Activated naive CD8-positive, alpha-beta T cell treated with anti-CD3 and anti-CD28 coated beads for 36 hours (primary cell): ENCODE results near the gene SYNE1. TPM values are rescaled to one million over a fixed set of nuclear protein-coding genes. Genes with fewer than 3 reads are reported as not detected.

Source experiments
- DNase-seq: peaks from one replicate; pipeline ENCODE4 v3.0.0; 2021
- H3K27ac Mint-ChIP-seq: one replicate; pipeline ENCODE4 v1.8.0; 2022; ENCODE audit warnings: mild to moderate bottlenecking, moderate library complexity, mixed read lengths
- H3K27me3 Mint-ChIP-seq: one replicate; pipeline ENCODE4 v1.8.0; 2022; ENCODE audit warnings: mild to moderate bottlenecking, mixed read lengths
- H3K36me3 Mint-ChIP-seq: one replicate; pipeline ENCODE4 v1.8.0; 2021; ENCODE audit warnings: mild to moderate bottlenecking, mixed read lengths
- H3K4me1 Mint-ChIP-seq: one replicate; pipeline ENCODE4 v1.8.0; 2021; ENCODE audit warnings: mixed read lengths
- H3K4me3 Mint-ChIP-seq: one replicate; pipeline ENCODE4 v1.8.0; 2022; ENCODE audit warnings: mild to moderate bottlenecking, moderate library complexity, mixed read lengths
- H3K9me3 Mint-ChIP-seq: one replicate; pipeline ENCODE4 v1.8.0; 2022; ENCODE audit warnings: mixed read lengths
- total RNA-seq, 2 experiments: library from RNA; stranded (reverse); gene quantifications; one replicate each; pipeline ENCODE4 v1.2.3, GENCODE V29; 2021

Gene SYNE1
- total RNA-seq, 2 experiments from 2014 or later, result 21.9 to 26.7 TPM

DNA sequence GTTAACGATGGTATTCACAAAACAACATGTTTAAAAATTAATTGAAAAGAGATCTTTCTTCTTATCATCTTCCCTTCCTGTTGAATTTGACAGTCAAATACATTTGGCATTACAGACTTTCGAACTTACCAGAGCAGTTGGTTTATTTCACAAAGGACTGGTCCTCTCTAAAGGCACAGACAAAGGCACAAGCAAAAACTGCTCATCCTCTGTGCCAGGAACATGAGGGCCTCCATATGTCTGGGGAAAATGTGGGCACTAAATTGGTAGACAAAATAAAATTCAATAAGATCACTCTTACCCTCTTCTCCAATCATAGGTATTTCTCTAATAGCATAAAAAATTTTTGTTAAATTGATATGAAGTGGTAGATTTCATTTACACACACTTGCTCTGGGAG lies 40.4 kb downstream of the SYNE1 start:
- peaks cover 10% of the 10 kb centered on the region for H3K27me3 Mint-ChIP-seq

DNA sequence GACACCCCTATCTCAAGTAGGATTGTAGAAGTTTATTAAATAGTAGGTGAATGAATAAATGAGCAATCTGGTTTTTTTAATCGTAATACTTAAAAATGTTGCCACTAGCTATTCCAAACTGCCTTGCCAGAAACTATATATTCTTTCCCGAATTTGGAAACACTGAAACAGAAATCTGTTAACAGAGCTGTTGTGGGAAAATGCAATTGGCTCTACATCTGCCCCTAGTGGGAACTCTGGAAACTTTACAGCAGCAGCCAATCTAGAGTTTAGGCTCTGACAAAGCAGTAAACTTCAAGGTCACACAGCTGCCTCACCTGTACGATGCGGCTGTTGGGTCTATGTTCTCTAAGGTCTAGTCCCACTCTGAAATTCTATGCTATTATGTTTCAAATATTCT lies 41.7 kb downstream of the SYNE1 start:
- H3K27ac Mint-ChIP-seq, result no peak overlapping the region
- no peaks in the 10 kb centered on the region for H3K9me3 Mint-ChIP-seq
- no peaks in the 10 kb centered on the region for H3K4me1 Mint-ChIP-seq
- no peak overlapping the region for H3K4me3 Mint-ChIP-seq
- H3K36me3 Mint-ChIP-seq, result no peaks in the 10 kb centered on the region
- no peak for DNase-seq
- H3K27me3 Mint-ChIP-seq, result peaks cover 10% of the 10 kb centered on the region

More for the DNA sequence above, 40.4 kb downstream of the SYNE1 start:
- Mint-ChIP-seq H3K27ac (no peak overlapping the region), H3K4me3 (no peak overlapping the region), H3K9me3 (no peaks in the 10 kb centered on the region), H3K4me1 (no peaks in the 10 kb centered on the region), H3K36me3 (no peaks in the 10 kb centered on the region)
- no peak for DNase-seq

DNA sequence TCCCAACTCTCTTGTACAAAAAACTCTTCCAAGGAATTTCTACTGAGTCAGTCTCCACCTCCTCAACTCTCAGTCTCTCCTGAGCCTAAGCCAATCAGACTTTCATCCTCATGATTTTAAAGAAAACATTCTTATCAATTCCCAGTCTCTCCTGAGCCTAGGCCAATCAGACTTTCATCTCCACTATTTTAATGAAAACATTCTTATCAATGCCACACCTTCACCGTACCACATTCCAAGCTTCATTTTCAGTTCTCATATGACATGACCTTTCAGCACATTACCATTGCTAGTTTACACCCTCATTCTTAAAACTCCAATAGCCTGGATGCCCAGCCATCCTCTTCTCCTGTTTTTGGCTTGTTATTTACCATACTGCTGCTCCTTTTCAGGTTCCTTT lies 42.5 kb downstream of the SYNE1 start:
- no peak overlapping the region for H3K27ac Mint-ChIP-seq
- H3K4me3 Mint-ChIP-seq, result no peak overlapping the region
- H3K27me3 Mint-ChIP-seq, result peaks cover 9% of the 10 kb centered on the region
- no peaks in the 10 kb centered on the region for H3K9me3 Mint-ChIP-seq
- H3K4me1 Mint-ChIP-seq, result no peaks in the 10 kb centered on the region
- no peaks in the 10 kb centered on the region for H3K36me3 Mint-ChIP-seq
- no peak for DNase-seq

DNA sequence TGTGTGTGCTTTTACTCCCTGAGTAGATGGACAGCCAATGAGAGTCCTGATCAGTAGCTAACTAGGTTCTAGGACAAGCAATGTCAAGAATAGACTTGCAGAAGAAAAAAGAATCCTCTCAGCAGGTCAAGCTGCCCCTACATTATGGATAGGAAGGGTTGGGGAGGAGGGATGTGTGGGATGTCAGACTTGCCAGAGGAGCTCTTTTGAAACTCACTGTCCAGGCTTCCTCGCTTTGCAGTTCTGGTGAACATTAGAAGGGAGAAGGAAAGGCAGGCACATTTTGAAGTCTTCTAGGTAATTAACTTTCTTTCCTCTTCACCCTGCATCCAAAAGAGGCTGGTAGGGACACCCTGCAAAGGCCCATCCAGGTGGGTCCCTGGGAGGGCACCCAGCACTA lies 48.7 kb downstream of the SYNE1 start:
- no peak overlapping the region for H3K27ac Mint-ChIP-seq
- no peak overlapping the region for H3K4me3 Mint-ChIP-seq
- no peaks in the 10 kb centered on the region for H3K4me1 Mint-ChIP-seq
- no peaks in the 10 kb centered on the region for H3K27me3 Mint-ChIP-seq
- H3K9me3 Mint-ChIP-seq, result no peaks in the 10 kb centered on the region
- no peak for DNase-seq
- no peaks in the 10 kb centered on the region for H3K36me3 Mint-ChIP-seq

DNA sequence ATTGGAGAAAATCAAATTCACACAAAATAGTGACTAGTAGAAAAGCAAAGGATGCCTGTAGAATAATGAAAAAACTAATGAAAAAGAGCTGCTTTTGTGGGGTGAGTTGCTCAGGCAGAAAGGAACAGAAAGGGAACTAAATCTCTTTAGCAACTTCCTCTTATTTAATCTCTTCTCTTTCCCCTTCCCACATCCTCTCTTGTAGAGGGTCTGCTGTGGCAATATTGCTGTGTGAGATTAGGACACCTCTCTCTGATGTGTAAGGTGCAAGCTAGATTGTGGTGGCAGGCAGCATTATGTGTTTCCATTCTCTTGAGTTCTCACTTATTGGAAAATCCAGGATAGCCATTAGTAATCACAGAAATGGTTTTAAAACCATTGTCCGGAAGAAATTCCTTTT lies 49.7 kb downstream of the SYNE1 start:
- no peak overlapping the region for H3K27ac Mint-ChIP-seq
- no peak overlapping the region for H3K4me3 Mint-ChIP-seq
- H3K9me3 Mint-ChIP-seq, result no peaks in the 10 kb centered on the region
- no peaks in the 10 kb centered on the region for H3K4me1 Mint-ChIP-seq
- H3K27me3 Mint-ChIP-seq, result no peaks in the 10 kb centered on the region
- H3K36me3 Mint-ChIP-seq, result no peaks in the 10 kb centered on the region
- no peak for DNase-seq

DNA sequence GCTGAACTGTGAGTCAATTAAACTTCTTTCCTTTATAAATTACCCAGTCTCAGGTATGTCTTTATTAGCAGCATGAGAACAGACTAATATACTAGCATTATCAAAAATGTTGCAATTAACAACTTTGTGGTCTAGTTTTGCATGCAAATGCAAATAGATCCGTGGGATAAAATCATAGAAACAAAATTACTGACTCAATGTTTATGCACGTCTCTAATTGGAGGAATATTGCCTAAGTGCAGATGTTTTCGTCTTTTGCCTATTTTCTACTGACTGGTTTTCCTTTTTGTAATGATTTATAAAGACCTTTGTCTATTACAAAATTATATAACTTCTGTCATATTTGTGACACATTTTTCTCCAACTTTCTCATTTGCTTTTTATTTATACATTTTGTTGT lies 51.9 kb downstream of the SYNE1 start:
- Mint-ChIP-seq H3K4me3 (no peak overlapping the region), H3K4me1 (no peaks in the 10 kb centered on the region), H3K9me3 (no peaks in the 10 kb centered on the region), H3K36me3 (no peaks in the 10 kb centered on the region), H3K27ac (no peak overlapping the region), H3K27me3 (no peaks in the 10 kb centered on the region)
- DNase-seq, result no peak

DNA sequence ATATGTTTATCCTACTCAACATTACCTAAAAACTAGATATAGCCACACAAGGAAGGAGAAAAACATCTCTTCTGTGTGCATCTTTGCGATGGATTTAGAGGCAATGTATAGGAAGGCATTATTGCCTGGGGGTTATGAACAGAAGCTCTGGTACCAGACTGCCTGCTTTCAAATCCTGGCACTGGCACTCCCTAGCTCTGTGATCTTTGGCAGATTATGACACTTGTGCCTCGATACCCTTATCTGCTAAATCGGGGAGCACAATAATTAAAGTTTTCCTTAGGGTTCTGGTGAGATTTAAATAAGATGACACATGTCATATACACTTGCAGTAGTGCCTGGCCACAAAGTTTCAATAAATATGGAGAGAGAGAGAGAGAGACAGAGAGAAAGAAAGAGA lies 53.3 kb downstream of the SYNE1 start:
- Mint-ChIP-seq H3K4me3 (no peak overlapping the region), H3K36me3 (no peaks in the 10 kb centered on the region), H3K27me3 (no peaks in the 10 kb centered on the region), H3K9me3 (no peaks in the 10 kb centered on the region), H3K4me1 (no peaks in the 10 kb centered on the region), H3K27ac (no peak overlapping the region)
- no peak for DNase-seq

DNA sequence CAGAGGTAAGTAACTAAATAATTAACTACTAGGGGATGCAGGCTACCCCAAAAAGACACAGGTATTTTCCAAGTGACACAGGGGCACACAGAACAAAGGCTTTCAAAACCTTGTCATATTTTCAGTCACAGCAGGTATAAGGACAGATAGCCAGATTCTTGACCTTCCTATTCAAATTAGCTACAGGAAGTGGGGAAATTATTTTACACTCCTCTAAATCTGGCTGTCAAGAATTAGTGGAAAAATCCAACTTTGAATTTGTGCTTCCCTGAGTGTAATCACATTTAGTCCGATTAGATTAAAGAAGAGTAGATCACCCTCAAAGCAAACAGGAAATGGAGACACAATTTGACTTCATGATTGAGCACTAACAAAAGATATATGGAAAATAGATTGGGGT lies 60.6 kb downstream of the SYNE1 start:
- no peak overlapping the region for H3K27ac Mint-ChIP-seq
- no peaks in the 10 kb centered on the region for H3K36me3 Mint-ChIP-seq
- H3K4me1 Mint-ChIP-seq, result no peaks in the 10 kb centered on the region
- H3K27me3 Mint-ChIP-seq, result peaks cover 7% of the 10 kb centered on the region
- no peaks in the 10 kb centered on the region for H3K9me3 Mint-ChIP-seq
- no peak for DNase-seq
- H3K4me3 Mint-ChIP-seq, result no peak overlapping the region

DNA sequence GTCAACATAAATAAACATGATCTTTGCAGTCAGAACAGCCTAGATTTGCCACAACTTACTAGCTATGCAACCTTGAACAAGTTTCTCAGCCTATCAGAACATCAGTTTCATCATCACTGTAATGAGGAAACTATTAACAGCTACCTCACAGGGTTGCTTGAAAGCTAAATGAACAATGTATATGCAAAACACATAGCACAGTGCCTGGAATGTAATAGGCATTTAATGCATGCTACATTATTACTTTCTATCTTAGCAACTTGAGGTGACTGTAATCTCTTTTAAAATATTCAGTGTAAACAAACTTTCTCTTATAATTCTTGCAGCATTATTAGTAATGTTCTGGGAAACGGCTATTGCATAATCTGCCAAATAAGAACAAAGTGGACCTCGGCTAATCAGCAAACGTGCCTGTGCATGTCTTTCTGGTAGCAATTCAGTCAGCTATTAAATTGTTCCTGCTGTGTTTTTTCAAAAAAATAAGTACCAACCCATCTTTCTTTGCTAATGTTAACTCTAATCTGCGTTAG lies 61.5 kb downstream of the SYNE1 start:
- no peak overlapping the region for H3K27ac Mint-ChIP-seq
- DNase-seq, result no peak
- H3K27me3 Mint-ChIP-seq, result peaks cover 7% of the 10 kb centered on the region
- H3K9me3 Mint-ChIP-seq, result no peaks in the 10 kb centered on the region
- no peak overlapping the region for H3K4me3 Mint-ChIP-seq
- H3K36me3 Mint-ChIP-seq, result no peaks in the 10 kb centered on the region
- H3K4me1 Mint-ChIP-seq, result no peaks in the 10 kb centered on the region

DNA sequence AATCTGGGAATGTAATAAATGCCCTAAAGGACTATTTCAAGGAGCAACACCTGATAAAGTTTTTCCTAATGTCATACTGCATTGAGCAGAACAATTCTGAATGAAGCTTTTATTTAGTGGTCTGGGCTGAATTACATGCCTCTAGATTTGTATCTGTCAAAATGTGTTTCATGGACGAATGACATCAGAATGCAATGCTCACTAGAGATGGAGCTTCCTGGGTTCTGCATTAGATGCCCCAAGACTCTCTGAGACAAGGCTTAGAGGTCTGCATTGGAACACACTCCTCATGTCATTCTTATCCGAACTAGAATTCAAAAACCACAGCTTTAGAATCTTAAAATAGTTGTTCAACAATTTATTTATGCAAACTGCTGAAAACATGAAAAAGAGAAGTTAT lies 62.0 kb downstream of the SYNE1 start:
- no peak for DNase-seq
- Mint-ChIP-seq H3K9me3 (no peaks in the 10 kb centered on the region), H3K27ac (no peak overlapping the region), H3K27me3 (peaks cover 7% of the 10 kb centered on the region), H3K4me1 (no peaks in the 10 kb centered on the region), H3K36me3 (no peaks in the 10 kb centered on the region), H3K4me3 (no peak overlapping the region)

DNA sequence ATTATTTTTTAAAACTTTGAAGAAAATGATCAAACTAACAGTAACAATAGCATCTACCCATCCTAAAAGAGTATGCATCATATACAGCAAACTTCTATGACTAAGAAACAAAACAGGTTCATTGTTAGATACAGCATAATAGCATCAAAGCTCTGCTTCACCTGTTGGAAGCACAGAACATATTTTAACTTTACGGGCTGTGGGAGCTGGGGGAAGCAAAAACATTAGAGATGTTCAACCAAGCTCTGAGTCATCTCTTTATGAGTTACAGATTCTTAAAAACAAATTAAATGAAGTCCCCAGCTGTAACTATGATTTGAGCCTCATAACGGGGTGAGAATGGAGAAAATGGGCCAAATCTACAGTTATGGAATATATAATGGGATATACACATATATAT lies 63.4 kb downstream of the SYNE1 start:
- Mint-ChIP-seq H3K36me3 (no peaks in the 10 kb centered on the region), H3K4me3 (no peak overlapping the region), H3K4me1 (no peaks in the 10 kb centered on the region), H3K27ac (no peak overlapping the region), H3K27me3 (peaks cover 7% of the 10 kb centered on the region), H3K9me3 (no peaks in the 10 kb centered on the region)
- no peak for DNase-seq

DNA sequence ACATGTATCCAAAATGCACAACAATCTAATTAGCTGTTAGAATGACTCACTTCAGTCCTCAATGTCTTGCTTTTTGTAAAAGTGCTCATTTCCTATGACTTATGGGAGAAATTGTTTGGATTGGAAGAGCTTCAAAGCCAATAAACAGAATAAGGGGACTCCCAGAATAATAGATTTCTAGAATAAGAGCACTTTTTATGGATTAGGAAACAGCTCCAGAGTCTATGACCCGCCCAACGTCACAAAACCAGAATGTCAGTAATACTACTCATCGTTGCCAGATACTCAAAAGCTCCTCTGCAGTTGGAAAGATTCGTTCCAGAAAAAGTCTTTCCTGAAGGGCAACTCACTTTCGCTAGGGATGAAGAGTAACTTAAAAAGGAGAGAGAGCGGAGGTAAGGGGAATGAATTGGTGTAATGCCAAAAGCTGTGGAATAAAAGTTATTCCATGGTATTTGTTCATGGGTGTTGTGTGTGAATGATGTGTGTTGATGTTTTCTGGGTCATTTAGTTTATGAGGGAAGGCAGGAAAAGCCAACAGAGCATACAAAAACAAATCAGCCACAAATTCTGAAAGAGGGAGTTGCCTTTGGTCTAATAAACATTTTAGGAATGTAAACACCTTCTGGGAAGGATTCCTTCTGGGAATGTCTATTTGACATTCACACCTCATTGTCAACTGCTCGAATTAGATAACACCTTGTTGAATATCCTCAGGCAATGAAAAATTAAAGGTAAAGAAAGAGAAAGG lies 64.6 kb downstream of the SYNE1 start:
- Mint-ChIP-seq H3K4me1 (no peaks in the 10 kb centered on the region), H3K36me3 (no peaks in the 10 kb centered on the region), H3K27me3 (peaks cover 7% of the 10 kb centered on the region), H3K9me3 (no peaks in the 10 kb centered on the region), H3K27ac (no peak overlapping the region), H3K4me3 (no peak overlapping the region)
- DNase-seq, result no peak

DNA sequence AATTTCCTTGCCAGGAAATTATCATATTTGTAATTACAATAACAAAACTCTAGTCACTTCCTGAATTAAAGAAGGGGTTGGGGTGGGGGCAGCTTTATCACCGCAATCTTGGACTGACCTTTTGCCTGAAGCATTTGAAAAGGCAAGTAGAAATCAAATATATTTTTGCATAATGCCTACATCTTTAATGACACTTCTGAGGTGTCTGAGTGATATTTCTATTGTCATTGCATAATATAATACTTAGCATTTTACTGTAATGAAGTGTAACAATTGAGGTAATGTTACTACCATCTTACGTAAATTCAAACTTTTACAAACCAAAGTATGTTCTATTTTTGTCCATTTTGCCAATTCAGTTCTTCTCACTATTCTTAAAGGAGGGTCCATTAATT lies 65.2 kb downstream of the SYNE1 start:
- DNase-seq, result no peak

DNA sequence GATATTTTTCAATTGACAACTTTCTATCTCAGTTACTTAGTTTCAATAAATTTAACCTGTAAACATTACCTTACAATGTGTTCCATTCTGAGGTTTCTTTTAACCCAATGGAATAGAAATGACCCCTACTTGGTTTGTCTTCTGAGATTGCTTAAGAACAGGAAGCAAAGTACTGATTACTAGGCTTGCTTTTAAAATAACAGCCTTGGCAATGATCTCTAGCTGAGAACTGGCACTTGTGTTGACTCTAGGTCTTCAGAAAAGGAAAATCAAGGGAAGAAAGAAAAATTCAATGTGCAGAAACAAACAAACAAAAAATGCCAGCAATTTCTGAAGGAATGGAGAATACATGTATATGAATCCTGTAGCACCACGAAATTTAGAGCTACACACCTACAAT lies 66.1 kb downstream of the SYNE1 start:
- no peaks in the 10 kb centered on the region for H3K4me1 Mint-ChIP-seq
- H3K4me3 Mint-ChIP-seq, result no peak overlapping the region
- H3K27ac Mint-ChIP-seq, result no peak overlapping the region
- no peaks in the 10 kb centered on the region for H3K9me3 Mint-ChIP-seq
- H3K36me3 Mint-ChIP-seq, result no peaks in the 10 kb centered on the region
- no peak for DNase-seq
- peaks cover 7% of the 10 kb centered on the region for H3K27me3 Mint-ChIP-seq

More for the DNA sequence above, 65.2 kb downstream of the SYNE1 start:
- Mint-ChIP-seq H3K4me3 (no peak overlapping the region), H3K4me1 (no peaks in the 10 kb centered on the region), H3K27ac (no peak overlapping the region), H3K27me3 (peaks cover 7% of the 10 kb centered on the region), H3K9me3 (no peaks in the 10 kb centered on the region), H3K36me3 (no peaks in the 10 kb centered on the region)

DNA sequence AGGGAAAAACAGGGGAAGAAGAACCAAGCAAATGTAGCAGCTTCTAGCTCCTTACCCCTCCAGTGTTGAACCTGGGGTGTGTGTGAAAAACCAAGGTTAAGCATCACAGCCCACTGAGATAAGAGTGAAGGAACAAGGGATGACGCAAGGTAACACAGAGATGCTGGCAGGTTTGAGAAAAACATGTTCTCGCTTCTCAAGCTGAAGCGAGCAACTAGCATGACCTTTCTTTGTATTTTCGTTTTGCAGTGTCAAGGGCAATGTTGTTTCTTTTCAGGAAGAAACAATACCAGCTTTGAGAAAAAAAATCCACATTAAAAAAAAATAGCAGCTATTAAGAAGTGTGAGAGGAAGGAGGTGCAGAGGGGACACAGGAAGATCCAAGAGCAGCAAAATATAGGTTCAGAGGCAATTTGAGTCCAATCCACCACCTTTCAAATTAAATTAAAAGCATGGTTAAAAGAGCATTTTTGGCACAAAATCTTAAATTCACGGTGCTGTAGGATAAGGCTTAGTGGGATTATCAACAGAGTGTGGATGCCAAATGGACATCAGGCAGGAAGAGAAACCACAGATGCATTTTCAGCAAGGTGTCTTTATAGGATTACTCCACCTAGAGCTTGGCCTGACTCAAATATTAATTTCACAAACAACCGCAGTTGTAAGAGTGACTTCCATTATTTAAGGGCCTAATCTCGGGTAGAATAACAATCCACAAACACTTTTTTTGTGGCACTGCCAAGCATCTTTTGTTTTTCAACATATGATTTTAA lies 70.9 kb downstream of the SYNE1 start:
- Mint-ChIP-seq H3K4me1 (no peaks in the 10 kb centered on the region), H3K27me3 (no peaks in the 10 kb centered on the region), H3K9me3 (no peaks in the 10 kb centered on the region), H3K27ac (no peak overlapping the region), H3K36me3 (no peaks in the 10 kb centered on the region), H3K4me3 (no peak overlapping the region)
- no peak for DNase-seq

DNA sequence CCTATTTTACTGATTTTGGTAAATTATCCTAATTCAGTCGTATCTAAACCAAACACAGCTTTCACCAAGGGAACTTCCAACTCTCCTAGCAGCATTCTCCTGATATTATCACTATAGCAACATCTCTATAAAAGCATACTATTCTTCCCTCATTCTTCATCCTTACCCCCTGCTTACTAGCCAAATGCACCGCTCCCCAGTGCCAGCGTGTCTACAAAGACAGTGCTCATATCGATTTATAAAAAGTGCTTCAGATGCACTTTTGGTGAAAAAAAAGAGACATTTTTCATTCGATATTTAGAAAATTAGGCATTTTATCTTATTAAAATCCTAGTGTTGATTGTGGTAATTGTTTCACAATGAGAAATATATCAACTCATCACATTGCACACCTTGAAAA lies 74.0 kb downstream of the SYNE1 start:
- Mint-ChIP-seq H3K9me3 (peaks cover 4% of the 10 kb centered on the region), H3K27me3 (peaks cover 3% of the 10 kb centered on the region), H3K4me3 (no peak overlapping the region), H3K4me1 (no peaks in the 10 kb centered on the region), H3K36me3 (no peaks in the 10 kb centered on the region), H3K27ac (no peak overlapping the region)
- no peak for DNase-seq
